ENCODE data around the gene TBL1XR1.

TBL1XR1 gene

DNA sequence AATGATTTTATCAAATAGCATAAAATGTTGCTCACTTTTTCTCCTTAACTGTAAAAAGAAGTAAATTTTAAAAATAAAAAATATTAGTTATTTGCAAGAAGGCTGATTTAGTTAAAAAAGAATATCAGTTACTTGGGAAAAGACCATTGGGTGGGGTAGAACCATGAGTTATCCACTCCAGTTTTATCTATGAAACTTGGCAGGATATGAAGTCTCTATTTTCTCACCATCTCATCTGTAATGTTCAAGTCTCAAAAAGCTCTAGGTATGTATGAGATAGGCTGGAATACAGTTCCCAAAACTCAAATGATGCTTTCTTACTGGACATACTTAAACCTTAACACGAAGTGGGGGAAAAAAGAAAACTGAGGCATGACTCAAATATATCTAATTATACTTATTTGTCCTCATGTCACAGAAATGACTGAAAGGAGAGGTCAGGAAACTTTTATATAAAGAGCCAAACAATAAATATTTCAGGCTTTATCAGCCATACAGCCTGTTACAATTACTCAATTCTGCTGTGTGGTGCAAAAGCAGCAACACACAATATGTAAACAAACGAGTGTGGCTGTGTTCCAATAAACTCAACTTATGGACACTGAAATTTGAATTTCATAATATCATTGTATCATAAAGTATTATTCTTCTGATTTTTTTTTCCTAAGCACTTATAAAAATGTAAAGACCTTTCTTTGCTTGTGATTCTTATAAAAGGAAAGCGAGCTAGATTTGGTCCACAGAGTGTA is 131.8 kb downstream of the TBL1XR1 start:
- DNase-seq (ENCODE audit: low spot score), result no peak

DNA sequence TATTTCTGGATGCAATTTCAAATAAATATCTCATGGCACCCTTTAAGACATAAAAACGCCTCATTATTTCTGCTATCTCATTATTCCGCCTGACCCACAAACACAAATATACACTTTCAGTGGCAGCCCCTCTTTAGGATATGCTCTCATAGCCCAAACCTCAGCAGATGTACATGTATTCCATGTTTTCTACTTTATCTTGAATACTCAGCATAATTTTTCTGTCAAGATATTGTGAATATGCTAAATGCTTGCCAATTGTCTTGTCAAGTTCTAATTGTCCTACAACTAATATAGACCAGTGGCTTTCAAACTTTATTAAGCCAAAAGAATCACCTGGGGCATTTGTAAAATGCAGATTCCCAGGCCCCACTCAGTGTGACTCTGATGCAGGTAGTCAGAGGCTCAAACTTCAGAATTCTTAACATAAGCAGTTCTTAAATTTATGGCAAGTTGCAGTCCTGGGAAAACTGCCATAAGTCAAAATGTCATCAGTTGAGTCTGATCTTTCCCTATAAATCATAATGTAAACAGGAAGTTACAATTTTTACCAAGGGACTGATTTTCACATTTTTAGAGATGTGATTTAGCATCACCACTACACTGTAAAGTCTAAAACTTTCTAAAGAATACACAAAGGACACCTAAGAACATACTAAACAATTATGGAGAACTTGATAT is 135.1 kb downstream of the TBL1XR1 start:
- DNase-seq (ENCODE audit: low spot score), result no peak

DNA sequence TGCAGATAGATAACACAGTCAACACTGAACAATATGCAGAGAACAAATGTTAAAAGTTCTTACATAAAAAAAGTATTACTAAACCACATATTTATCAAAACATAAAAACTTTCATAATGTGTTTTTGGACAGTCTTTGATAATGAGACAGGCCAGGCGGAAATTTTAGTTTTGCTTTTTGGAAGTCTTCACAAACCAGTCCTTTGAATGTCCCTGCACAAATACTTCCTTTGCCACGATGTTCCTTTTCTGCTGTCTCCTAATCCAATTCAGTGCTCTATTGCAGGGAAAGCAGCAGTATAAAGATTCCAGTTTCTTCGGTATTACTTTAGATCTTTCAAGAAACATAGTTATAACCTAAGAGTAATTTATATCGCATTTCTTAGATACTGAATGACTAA is 135.9 kb downstream of the TBL1XR1 start:
- DNase-seq (ENCODE audit: low spot score), result no peak

DNA sequence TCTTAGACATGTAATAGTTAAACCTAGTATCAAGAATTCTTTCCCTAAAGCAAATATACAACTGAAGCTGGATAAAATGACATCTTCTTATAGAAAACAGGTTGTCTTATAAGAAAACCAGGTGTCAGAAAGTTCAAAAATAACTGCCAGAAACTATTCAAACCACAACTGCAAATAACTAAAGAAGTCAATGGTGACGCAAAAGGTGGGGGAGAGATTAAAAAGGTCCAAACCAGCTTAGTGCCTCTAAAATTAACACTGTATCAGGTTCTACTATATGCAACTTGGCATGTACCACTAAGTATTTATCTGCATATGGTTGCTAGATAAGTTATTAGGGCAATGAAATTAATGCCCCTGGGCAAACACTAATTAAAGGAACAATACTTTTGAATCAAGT is 136.8 kb downstream of the TBL1XR1 start:
- no peak for DNase-seq (ENCODE audit: low spot score)

DNA sequence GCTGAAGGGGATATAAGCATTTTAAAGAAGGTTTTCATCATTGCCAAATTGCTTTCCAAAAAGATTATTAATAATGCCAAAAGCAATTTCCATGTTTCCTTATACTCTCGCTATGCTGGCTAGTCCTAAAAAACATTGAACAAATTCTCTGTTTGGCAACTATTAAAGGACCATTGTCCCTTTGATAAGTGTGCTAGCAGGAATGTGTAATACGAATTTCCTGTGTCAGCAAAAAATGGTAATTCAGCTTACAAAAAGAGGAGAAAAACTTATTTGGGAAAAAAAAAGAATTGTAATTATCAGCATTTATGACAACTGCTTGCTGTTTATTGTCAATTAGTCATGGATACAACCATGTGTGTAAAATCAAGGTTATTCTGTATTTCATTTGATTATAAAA is 138.6 kb downstream of the TBL1XR1 start:
- no peak for DNase-seq (ENCODE audit: low spot score)

DNA sequence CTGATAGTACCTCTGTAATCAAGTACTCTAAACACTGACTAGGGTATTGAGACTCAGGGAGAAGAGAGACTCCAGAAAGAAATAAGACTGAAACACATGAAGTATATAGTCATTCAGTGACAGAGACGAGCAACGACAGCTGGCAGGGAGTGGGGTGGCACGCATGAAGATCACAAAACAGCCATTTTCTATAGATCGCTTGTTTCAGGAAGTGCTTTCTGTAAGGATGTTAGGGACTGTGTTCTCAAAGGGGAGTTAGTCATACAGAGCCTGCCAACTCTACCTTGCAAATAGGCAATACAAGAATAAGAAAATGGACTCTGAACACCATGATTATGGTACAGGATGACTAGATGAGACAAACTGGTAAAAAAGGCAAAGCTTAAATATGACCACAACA is 139.5 kb downstream of the TBL1XR1 start:
- DNase-seq (ENCODE audit: low spot score), result no peak

DNA sequence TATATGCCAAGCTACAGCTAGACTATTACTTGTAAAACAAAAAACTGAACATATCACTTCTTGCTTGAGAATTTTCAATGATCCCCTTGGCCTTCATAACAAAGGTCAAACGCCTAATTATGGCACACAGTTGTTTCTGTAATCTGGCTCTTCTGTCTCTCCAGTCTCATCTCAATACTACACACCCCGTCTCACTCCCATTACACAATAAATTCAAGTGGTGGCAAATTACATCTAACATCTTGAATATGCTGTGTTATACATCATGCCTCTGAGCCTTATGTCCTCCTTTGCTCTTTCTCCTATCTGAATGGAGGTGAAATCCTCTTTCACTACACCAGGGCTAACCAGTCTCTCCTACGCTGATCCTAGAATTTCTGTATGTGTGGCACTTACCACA is 140.4 kb downstream of the TBL1XR1 start:
- no peak for DNase-seq (ENCODE audit: low spot score)

DNA sequence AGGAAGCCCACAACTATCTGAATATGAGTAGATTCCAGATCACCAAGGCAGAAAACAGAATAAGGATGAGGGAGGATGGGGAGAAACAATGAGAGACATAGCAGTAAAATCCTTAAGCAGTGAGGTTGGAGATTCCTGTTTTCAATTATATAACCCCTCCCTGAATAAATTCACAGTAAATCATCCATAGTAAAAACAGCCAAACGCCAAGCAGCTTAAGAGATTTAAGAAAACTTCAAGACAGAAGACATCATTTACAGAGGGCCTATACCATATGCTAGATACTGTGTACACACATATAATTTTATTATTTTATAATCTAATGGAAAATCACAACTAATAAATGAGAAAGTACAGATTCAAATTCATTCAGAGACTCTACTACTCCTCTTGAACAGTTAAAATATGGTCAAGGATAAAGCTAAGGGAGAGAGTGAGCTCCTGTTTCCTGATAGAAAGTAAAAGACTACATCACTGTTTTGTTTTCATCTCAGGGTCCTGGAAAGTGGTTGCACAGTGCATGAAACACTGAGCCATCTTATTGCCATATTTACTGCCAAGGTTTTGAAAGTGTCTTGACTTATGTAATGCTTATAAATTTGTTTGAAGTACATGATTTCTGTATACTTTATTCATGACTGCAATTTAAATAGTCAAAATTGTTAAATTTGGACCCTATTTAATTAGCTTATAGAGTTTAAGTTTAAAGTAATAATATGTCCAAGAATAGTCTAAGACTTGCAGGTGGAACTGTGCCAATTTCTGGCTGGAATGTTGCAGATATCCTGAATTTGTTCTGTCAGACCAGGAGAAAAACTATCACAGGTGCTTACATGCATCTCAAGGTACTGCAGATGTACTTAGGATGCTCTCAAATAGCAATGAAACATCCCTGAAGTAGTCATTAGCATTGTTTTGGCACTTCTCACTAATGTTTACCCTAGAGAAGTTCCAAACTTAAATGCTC is 141.4 kb downstream of the TBL1XR1 start:
- no peak for DNase-seq (ENCODE audit: low spot score)

DNA sequence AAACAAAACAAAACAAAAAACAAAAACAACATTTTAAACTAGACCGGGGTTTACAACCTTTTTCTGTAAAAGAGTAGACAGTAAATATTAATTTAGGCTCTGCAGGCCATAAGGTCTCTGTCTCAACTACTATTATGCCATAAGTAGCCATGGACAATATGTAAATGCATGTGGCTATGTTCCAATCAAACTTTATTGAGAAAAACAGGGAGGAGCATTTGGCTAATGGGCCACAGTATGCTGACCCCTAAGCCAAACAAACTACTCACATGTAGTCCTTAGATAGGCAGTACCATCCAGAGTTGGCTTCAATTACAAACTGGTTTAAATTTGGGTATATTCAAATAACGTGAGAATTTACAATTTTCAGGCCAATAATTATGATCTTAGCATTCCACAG is 144.2 kb downstream of the TBL1XR1 start:
- no peak for DNase-seq (ENCODE audit: low spot score)

DNA sequence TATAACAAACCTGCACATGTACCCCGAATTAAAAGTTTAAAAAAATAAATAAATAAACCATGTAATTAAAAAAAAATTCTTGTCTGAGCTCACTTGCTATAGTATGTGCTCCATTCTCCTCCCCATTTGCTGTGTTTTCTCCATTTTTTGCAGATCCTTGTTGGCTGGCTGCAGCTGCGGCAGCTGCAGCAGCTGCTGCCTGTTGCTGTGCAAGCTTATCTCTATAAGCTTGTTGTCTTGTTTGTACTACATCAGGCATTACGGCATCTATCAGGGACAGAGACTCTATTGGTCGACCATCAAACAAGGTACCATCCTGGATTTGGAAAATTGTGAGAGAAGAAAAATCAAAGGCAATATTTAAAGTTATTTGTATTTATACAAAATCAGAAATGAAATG is 145.9 kb downstream of the TBL1XR1 start:
- no peak for DNase-seq (ENCODE audit: low spot score)

DNA sequence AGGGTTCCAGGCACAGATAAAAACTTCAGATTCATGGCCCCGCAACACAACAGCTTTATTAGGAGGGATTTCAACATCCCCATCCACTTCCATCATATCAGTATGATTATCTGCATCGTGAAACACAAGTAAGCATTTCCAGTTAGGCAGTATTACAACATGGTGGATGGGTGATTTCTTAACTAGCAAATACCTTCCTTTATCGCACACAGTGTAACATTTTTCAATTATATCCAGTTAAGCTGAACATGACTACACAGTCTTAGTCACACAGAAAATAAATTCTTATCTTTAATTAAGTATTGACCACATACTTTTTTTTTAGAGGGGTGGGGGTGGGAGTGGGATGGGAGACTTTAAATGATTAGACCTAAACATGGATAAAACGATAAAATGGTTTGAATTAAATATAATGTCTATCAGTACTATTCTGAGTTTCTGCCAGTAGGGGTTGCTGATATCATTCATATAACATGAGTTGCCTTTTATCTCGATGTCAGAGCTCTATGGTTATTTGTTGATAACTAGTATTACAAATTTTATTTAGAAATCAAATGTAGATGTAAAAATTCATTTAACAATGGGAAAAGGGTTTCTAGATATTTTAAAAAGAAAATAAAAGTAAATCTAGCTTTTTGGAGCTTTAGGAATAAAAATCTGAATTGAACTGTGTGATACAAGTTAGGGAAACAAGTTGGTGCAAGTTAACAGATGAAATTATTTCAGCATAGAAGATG is 146.6 kb downstream of the TBL1XR1 start:
- DNase-seq (ENCODE audit: low spot score), result peak; percentile 38

DNA sequence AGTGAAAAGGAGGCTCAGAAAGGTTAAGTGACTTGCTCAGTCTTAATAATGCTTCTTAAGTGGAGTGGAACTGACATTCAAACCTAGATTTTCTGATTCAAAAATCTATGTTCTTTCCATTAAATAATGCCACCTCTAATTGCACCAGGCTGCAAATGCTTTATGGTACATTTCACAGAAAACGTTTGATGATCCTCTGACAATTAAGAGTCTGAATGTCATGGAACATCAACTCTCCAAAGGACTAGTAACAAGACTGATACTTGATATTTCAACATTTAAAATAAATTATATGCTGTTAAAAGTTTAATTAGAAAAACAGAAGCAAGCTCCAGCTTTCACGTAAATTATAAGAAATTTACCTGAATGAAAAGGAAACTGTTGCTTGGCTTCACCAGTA is 151.5 kb downstream of the TBL1XR1 start:
- no peak for DNase-seq (ENCODE audit: low spot score)

DNA sequence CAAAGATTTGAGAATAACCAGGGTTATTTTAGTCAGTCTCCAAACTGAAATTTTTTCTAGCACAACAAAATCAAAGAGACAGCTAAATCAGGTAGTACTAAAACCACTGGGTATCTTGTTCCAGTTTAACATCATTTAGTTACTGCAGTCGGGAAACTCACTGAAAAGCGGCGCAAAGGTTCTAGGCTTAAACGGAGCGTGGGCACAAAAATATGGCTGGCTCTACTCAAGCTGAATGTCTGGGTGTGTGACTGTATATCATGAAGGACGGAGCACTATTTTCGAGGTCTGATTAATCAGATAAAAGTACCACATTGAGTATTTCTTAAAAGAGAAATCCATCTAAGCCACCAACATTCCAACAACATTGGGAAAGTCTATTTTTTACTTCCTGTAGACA is 152.1 kb downstream of the TBL1XR1 start:
- DNase-seq (ENCODE audit: low spot score), result no peak

DNA sequence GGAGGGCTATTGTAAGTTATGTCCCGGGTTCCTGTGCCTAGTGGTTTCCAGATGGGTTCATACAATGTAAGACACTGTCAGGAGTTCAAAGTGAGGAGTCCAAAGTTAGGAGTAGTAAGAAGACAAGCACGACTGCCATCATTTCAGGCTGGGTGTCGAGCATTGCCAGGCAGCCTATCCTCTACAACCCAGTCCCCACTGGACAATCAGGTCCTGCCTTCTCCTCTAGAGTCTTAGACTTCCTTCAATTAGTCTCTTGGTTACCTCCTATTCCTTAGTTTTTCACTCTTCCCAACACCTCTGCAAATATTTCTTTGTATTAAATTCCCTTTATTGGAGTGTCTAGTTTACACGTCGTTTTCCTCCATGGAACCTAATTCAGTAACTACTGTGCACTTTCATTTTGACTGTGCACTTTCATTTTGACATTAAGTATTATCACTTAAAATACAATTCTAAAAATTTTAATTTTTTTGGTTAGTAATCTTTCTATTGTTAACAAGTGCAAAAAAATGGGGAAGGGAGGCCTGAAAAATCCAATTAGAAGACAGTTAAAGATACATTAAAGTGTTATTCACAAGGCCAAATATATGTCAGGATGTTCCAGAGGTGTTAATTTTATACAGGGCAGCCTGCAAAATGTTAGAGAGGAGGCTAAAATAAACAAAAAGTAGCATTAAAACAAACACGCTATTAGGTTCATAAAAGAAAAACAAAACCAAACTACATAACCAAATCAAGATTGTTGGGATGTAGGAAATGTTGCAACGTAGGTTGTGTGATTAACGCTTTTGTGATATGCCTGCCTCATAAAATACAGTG is 155.3 kb downstream of the TBL1XR1 start:
- DNase-seq (ENCODE audit: low spot score), result no peak

DNA sequence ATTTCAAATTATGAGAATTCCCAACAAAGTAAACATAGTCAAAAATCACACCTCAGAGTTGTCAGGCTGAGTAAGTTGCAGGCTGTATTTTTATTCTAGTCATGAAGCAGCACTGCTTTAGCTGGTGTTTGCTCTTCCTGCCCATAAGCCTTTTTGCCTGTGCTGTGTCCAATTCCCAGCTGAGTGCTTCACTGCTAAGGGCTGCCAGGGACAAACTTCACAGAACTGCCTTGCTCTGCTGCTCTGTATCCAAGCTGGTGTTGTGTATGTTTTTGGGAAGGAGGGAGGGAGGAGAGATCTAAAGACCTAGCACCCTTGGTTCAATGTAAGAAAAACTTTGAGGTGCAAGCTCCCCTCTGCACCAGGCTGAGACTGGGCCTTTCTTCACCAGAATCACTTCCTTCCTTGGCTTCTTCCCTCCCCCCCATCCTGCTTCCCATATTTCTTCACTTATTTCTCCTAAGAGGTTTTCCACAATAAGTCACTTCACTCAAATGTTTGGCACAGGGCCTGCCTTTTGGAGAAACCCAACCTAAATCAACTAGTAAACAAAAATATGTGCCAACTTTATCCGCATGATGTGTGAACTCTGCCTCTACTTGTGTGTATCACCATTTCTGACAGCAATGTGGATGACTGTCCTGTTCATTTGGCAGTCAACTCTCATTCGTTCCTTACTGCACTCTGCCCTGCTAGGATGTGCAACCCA is 156.1 kb downstream of the TBL1XR1 start:
- peak; percentile 61 for DNase-seq (ENCODE audit: low spot score)

DNA sequence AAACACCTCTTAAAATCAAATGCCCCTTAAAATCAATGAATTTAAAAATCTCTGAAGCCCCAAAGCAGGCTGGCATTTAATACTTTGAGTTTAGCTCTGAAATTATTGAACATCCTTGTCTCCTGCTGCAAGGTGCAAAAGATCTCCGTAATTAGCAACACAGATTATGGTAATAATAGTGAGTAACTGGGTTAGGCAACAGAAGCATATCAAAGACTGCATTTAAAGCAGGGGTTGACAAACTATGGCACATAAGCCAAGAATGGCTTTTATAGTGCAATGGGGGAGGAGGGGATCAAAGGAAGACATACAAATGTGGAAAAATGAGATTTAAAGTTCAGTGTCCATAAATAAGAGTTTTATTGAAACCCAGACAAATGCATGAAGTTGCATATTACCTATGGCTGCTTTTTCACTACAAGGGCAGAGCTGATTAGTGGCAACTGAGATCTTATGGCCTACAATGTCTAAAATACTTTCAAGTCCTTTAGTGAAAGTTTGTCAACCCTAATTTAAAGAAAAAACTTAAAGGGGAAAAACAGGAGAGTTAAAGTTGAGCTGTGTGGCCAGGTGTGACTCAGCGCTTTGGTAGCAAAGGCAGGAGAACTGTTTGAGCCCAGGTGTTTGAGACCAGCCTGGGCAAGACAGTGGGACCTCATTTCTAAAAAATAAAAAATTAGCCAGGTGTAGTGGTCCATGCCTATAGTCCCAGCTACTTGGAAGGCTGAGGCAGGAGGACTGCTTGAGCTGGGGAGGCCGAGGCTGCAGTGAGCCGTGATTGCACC is 157.6 kb downstream of the TBL1XR1 start:
- DNase-seq (ENCODE audit: low spot score), result no peak

DNA sequence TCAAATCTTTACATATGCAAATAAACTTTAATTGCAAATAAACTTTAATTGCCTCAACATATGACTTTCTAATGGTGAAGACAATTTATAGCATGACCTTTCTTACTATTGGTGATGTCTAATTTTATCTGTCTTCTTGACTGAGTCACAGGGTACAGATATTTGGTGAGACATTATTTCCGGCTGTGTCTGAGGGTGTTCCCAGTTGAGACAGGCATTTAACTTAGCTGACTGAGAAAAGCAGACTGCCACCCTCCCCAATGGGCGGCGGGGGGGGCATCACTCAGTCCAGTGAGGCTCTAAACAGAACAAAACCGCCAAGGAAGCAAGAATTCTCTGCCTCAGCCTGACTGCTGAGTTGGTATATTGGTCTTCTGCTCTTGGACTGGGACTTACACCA is 160.0 kb downstream of the TBL1XR1 start:
- no peak for DNase-seq (ENCODE audit: low spot score)

DNA sequence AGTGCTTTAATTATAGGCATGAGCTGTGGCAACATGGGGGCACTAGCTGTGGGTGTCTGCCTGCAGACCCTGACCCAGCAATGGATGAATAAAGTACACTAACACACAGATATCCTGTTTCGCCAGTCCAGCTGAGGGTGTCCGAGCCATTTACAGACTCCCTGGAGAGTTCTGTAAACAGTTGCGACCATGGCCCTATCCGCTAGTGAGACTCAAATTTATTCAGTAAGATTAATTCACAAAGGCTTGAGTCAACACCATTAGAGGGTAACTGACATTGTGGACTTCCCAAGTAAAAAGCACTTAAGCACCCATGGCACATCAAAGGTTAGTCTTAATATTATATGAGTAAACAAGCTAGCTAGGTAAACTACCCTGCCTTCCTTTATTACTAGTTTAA is 161.6 kb downstream of the TBL1XR1 start:
- DNase-seq (ENCODE audit: low spot score), result no peak

DNA sequence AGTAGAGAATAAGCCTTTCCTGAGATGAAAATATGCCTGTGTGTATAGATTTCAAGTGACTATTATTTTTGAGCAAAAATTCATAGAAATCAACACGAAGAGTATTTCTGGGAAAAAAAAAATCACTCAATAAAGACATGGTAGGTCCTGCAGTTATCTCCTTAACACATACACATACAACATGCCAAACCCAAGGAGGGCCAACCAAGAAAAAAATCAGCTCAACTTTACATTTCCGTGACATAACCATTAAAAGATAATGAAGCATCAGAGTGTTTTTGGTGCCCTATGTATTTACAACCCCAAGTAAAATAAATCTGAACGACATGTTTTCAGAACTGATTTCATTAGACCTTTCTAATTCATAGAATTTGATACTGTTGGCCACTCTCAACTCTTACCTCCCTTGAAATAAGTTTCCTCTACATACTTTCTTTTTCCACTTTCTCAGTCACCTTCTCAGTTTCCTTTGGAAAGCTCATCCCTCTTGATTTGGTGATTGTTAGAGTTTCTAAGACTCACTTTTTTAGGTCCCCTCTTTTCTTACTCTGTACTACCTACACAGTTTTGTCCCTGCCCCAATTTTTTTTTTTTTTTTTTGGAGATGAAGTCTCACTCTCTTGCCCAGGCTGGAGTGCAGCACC is 162.3 kb downstream of the TBL1XR1 start:
- DNase-seq (ENCODE audit: low spot score), result no peak
